Activated B cell treated with CpG ODN at 0.5 μM for 24 hours (primary cell): Measurements from ENCODE around the gene SAMD3. TPM values are rescaled to one million over a fixed set of nuclear protein-coding genes. Genes with fewer than 3 reads are reported as not detected.
"Not testable (repeated sequence)": the region's sequence is repeated elsewhere in the genome, so short reads cannot be mapped to it uniquely, and the experiment has no call there.

Experiments used
- ATAC-seq: fragments of 200-7000 bp; cut with Tn5 transposase; one replicate; pipeline ENCODE4 v1.10.0; 2021; ENCODE audit warnings: low read depth, mild to moderate bottlenecking, moderate library complexity
- CTCF ChIA-PET: fragments of 350-600 bp; sonication (Branson Sonifier 250); formaldehyde crosslinking; loops from one replicate; lab custom pipeline; 2021; ENCODE audit warnings: antibody characterized with exemption; lab: Charles Lee
- POLR2A ChIA-PET: fragments of 350-600 bp; sonication (Branson Sonifier 250); formaldehyde crosslinking; loops from one replicate; lab custom pipeline; 2021; ENCODE audit warnings: antibody characterized with exemption; lab: Charles Lee
- DNase-seq: peaks from one replicate; pipeline ENCODE4 v3.0.0; 2022
- H3K27ac Mint-ChIP-seq: one replicate; pipeline ENCODE4 v1.8.0; 2020; ENCODE audit warnings: mixed read lengths
- H3K27me3 Mint-ChIP-seq: one replicate; pipeline ENCODE4 v1.8.0; 2021; ENCODE audit warnings: mixed read lengths
- H3K36me3 Mint-ChIP-seq: one replicate; pipeline ENCODE4 v1.8.0; 2021; ENCODE audit warnings: low read depth, mixed read lengths
- H3K4me1 Mint-ChIP-seq: one replicate; pipeline ENCODE4 v1.8.0; 2021; ENCODE audit warnings: mixed read lengths
- H3K4me3 Mint-ChIP-seq: one replicate; pipeline ENCODE4 v1.8.0; 2020; ENCODE audit warnings: mild to moderate bottlenecking, mixed read lengths
- H3K9me3 Mint-ChIP-seq: one replicate; pipeline ENCODE4 v1.8.0; 2020; ENCODE audit warnings: mixed read lengths
- CTCF ChIP-seq: fragments of 200-600 bp; IDR thresholded peaks from one replicate; pipeline ENCODE4 v1.8.0; 2022; ENCODE audit warnings: antibody characterized with exemption, mild to moderate bottlenecking
- intact Hi-C: fragments of 100-400 bp; cut with micrococcal nuclease; formaldehyde crosslinking; loops from one replicate; pipeline ENCODE4 v1.15.1; 2024
- total RNA-seq: library from RNA; stranded (reverse); gene quantifications from 2 replicates; pipeline ENCODE4 v1.2.3, GENCODE V29; 2022

The SAMD3 gene
- total RNA-seq, 1 donor from 2014 or later: not detected

- no peak for DNase-seq
- POLR2A ChIA-PET: no interaction called here
- intact Hi-C loops: no loop called here
These were observed 17.5 kb upstream of the SAMD3 start for GRCh38 chr6:130240232-130240631.

DNA sequence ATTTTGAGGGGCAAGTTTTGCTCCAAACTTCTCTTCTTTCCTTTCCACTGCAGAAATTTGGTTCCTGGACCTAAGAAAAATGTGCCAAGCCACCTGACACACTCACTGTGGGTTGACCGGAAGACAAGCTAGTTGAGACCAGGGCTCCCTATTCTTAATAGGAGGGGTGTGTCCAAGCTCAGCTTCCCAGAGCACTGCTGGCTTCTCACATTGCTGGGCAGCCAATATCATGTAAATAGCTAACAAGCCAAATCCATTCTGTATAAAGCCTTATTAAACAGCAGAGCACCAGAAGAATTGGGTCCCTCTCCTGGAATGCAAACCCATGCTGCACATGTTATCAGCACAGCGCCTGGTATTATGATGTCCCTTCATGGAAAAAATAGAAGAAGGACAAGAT is 17.0 kb upstream of the SAMD3 start:
- no peak for ATAC-seq
- intact Hi-C loops: loop anchor here (1.0 to 5.0 kb wide), 2 partner anchors 43 to 162 kb away; no protein-coding TSS in a partner anchor
- H3K27me3 Mint-ChIP-seq: no peaks in the 10 kb centered on the region
- TF ChIP-seq CTCF: no peak
- ChIA-PET POLR2A (no interaction called here), CTCF (interaction anchor here (1.1 kb wide), 1 partner anchor 43 kb away, joined by 9 read pairs; no protein-coding TSS in a partner anchor)
- H3K4me3 Mint-ChIP-seq: no peak overlapping the region
- no peak for DNase-seq
- no peaks in the 10 kb centered on the region for H3K36me3 Mint-ChIP-seq
- H3K9me3 Mint-ChIP-seq: no peaks in the 10 kb centered on the region
- no peaks in the 10 kb centered on the region for H3K4me1 Mint-ChIP-seq
- no peak overlapping the region for H3K27ac Mint-ChIP-seq

More at GRCh38 chr6:130240232-130240631, 17.5 kb upstream of the SAMD3 start:
- H3K9me3 Mint-ChIP-seq: no peaks in the 10 kb centered on the region
- no peak overlapping the region for H3K27ac Mint-ChIP-seq
- ATAC-seq: no peak
- CTCF ChIA-PET: no interaction called here
- no peak for TF ChIP-seq CTCF
- no peaks in the 10 kb centered on the region for H3K27me3 Mint-ChIP-seq
- H3K4me3 Mint-ChIP-seq: no peak overlapping the region
- no peaks in the 10 kb centered on the region for H3K4me1 Mint-ChIP-seq
- no peaks in the 10 kb centered on the region for H3K36me3 Mint-ChIP-seq

DNA sequence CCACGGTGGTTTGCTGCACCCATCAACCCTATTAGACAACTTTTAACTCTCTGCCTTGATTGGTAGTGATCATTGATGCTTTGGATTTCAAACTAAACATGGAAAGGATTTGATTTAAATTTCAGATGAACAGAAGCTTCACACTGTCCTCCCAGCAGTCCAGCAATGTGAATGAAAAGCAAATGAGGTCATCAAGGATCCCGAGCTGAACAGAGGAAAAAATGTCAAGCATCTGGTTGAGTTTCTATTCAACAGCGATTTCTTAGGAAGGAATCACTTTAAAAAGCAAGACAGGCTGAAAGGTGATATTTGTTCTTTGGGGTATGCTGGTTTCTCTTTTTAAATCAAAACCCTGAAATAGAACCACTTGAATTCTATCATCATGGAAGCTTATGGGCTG is 10.6 kb upstream of the SAMD3 start:
- no peak for TF ChIP-seq CTCF
- no peaks in the 10 kb centered on the region for H3K36me3 Mint-ChIP-seq
- DNase-seq (no peak), ATAC-seq (no peak)
- no peaks in the 10 kb centered on the region for H3K9me3 Mint-ChIP-seq
- no peak overlapping the region for H3K27ac Mint-ChIP-seq
- POLR2A ChIA-PET: no interaction called here
- no peaks in the 10 kb centered on the region for H3K4me1 Mint-ChIP-seq
- H3K4me3 Mint-ChIP-seq: no peak overlapping the region
- CTCF ChIA-PET: no interaction called here
- intact Hi-C loops: no loop called here
- no peaks in the 10 kb centered on the region for H3K27me3 Mint-ChIP-seq

DNA sequence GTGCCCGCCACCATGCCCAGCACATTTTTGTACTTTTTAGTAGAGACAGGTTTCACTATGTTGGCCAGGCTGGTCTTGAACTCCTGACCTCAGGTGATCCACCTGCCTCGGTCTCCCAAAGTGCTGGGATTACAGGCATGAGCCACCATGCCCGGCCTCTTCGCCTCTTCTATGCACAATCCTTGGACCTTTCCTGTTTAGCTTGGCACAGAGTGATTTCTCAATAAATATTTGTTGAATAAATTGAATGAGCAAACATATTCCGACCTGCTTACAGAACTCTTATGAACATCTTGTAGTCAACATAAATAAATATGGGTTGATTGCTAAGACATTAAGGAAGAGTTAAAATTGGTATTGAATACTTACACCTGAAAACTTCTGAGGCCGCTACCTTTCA is 7.8 kb upstream of the SAMD3 start:
- H3K27me3 Mint-ChIP-seq, H3K36me3 Mint-ChIP-seq, H3K4me1 Mint-ChIP-seq, CTCF ChIA-PET, H3K9me3 Mint-ChIP-seq, H3K27ac Mint-ChIP-seq, DNase-seq, H3K4me3 Mint-ChIP-seq, ATAC-seq, POLR2A ChIA-PET, intact Hi-C loops: not testable (repeated sequence)

DNA sequence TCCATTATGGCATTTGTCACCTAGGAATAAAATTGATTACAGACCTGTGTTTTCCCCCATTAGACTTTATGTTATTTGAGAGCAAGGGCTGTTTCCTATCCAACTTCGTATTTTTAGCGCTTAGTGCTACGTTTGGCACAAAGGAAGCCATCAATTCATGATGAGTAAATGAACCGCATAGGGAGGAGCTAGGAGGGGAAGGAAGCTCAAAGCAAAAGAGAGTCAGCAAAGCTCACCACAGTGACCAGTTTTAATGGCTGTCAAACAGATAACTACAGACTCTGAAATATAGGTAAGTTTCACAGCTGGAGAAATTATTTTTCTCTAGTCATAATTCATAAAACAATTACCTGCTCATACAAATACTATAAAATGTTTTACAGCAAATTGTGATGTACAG is 6.9 kb upstream of the SAMD3 start:
- H3K4me3 Mint-ChIP-seq: no peak overlapping the region
- ATAC-seq (no peak), DNase-seq (no peak)
- no peaks in the 10 kb centered on the region for H3K27me3 Mint-ChIP-seq
- CTCF ChIA-PET: no interaction called here
- no peak overlapping the region for H3K27ac Mint-ChIP-seq
- no peaks in the 10 kb centered on the region for H3K36me3 Mint-ChIP-seq
- H3K9me3 Mint-ChIP-seq: no peaks in the 10 kb centered on the region
- intact Hi-C loops: no loop called here
- no peak for TF ChIP-seq CTCF
- no peaks in the 10 kb centered on the region for H3K4me1 Mint-ChIP-seq
- POLR2A ChIA-PET: interaction anchor here (0.7 kb wide), 1 partner anchor 12 kb away, joined by 3 read pairs; no protein-coding TSS in a partner anchor

DNA sequence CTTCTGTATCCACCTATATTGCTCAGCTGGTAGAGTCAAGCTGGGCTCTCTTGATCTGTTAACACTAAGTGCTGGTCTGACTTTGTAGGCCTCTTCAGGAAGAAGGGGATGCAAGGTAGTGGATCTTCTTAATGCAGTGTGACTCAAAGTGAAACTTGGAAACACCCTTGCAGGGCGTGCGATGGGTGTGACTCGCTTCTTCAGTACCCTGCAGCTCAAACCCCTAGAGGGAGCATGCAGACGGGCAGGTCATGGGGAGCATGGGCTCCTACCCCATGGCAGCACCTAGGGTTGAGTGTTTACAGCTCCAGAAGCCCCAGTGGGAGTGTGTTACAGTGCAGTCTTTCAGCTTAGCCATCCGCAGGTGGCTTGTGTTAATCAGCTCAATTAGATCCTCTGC is 757 bp upstream of the SAMD3 start:
- Mint-ChIP-seq H3K27ac (peak overlapping the region; percentile 41), H3K36me3 (no peaks in the 10 kb centered on the region), H3K27me3 (no peaks in the 10 kb centered on the region), H3K4me3 (peak overlapping the region; percentile 19), H3K9me3 (no peaks in the 10 kb centered on the region), H3K4me1 (peaks cover 17% of the 10 kb centered on the region)
- peak; percentile 28 for DNase-seq
- ChIA-PET CTCF (interaction anchor here (0.7 to 1.2 kb wide), 2 partner anchors 19 to 59 kb away, joined by 3 to 4 read pairs; no protein-coding TSS in a partner anchor), POLR2A (interaction anchor here (0.7 kb wide), 1 partner anchor 36 kb away, joined by 3 read pairs; no protein-coding TSS in a partner anchor)
- TF ChIP-seq CTCF: no peak
- intact Hi-C loops: loop anchor here (5.0 kb wide), 2 partner anchors 61 to 91 kb away; no protein-coding TSS in a partner anchor
- peak; percentile 97 for ATAC-seq
